Activated effector memory CD4-positive, alpha-beta T cell treated with Interleukin-2 at 50 U/mL for 16 hours (primary cell): Measurements from ENCODE around the gene DESI1.

ENCODE experiments used
- DNase-seq: peaks from one replicate; pipeline ENCODE4 v3.0.0-alpha.2; 2020

DESI1 gene

GRCh38 chr22:41556561-41556960 lies 64.3 kb downstream of the DESI1 start:
- DNase-seq, result no peak

GRCh38 chr22:41555325-41555982 lies 65.4 kb downstream of the DESI1 start:
- DNase-seq, result no peak

DNA sequence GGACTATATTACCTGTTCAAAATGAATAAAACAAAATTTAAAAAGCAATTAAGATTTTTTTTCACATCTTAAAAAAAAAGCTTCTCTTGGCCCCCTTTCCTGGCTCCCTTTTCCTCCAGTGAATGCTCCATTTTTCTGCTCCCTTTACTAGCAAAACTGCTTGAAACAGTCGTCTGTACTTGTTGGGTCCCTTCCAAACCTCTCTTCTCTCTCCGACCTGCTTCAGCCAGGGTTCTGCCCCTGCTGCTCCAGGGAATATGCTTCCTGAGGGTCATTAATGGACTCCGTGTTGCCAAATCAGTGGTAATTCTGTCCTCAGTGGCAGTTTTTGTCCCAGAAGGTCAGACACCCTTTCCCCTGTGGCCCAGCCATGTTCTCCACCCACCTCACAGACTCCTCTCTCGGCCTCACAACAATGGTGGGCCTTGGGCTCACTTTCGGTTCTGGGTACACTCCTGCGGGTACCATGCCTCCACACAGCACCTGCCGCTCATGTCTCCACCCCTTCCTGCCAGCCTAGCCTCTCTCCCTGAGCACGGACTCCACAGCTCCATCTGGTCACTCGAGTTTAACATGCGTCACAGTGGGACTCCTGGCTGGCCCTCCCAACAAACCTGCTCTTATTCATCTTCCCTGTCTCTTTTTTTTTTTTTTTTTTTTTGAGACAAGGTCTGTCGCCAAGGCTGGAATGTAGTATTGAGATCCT lies 68.8 kb downstream of the DESI1 start:
- no peak for DNase-seq

DNA sequence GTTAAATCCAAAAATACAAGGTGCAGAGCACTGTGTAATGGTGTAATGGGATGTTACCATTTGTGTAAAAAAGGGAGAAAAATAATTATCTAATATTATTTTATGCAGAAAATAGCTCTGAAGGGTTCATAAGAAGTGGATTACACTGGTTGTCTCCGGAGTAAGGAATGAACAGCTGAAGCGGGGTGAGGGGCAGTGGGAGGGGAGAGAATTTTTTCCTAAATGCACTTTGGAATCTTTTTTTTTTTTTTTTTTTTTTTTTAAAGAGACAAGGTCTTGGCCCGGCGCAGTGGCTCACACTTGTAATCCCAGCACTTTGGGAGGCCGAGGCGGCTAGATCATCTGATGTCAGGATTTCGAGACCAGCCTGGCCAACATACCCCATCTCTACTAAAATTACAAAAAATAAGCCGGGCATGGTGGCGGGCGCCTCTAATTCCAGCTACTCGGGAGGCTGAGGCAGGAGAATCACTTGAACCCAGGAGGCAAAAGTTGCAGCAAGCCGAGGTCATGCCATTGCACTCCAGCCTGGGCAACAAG lies 69.8 kb downstream of the DESI1 start:
- DNase-seq, result no peak

DNA sequence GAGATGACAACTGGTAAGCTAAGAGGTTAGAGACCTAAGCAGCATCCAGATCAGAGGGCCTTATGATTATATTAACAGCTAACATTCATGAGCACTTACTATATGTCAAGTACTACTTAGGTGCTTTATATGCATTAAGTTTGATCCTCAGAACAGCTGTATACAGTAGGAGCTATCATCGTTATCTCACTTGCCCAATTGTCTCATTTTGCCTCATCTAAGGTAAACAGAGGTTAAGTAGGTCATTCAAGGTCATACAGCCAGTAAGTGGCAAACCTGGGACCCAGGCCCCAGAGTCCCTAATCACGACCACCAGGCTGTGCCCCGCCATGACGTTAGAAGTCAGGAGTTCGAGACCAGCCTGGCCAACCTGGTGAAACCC lies 72.0 kb downstream of the DESI1 start:
- no peak for DNase-seq
